IMR-90 (cell line): ENCODE results near the gene SNRNP200. TPM values are rescaled to one million over a fixed set of nuclear protein-coding genes. Genes with fewer than 3 reads are reported as not detected.

Experiments
- ATAC-seq: fragments of 200-7000 bp; cut with Tn5 transposase; 2 replicates; pipeline ENCODE4 v1.9.1; 2020; ENCODE audit warnings: low read depth, mild to moderate bottlenecking, moderate library complexity
- BruUV-seq: library from RNA; stranded (reverse); fragments of 400-500 nt; replicated peaks from 2 replicates; lab custom pipeline; 2021; lab: Mats Ljungman, UMichigan
- CTCF ChIA-PET: fragments of 300-600 bp; formaldehyde crosslinking; extraction: SDS; loops from one replicate; lab custom pipeline; 2021; ENCODE audit warnings: antibody characterized with exemption; lab: Yijun Ruan, JAX
- POLR2A ChIA-PET: fragments of 300-600 bp; sonication (Branson Sonifier 250); formaldehyde crosslinking; loops from one replicate; lab custom pipeline; 2022; ENCODE audit warnings: antibody characterized with exemption; ENCODE audit not compliant: unreplicated experiment; lab: Charles Lee
- DNase-seq: peaks from one replicate; pipeline ENCODE4 v3.0.0; 2013
- H2AFZ ChIP-seq: replicated peaks from 2 replicates; pipeline ENCODE3; 2013; ENCODE audit warnings: low read length, mild to moderate bottlenecking; ENCODE audit not compliant: poor library complexity
- H2AK5ac ChIP-seq: 2 replicates; pipeline ENCODE4 v1.6.1; 2013; ENCODE audit warnings: low read depth, low read length, inconsistent platforms
- H2AK9ac ChIP-seq: replicated peaks from 2 replicates; pipeline ENCODE3; 2013; ENCODE audit warnings: mild to moderate bottlenecking, low read depth, low read length, moderate library complexity; ENCODE audit not compliant: poor library complexity
- H2BK120ac ChIP-seq: 2 replicates; pipeline ENCODE4 v1.6.1; 2013; ENCODE audit warnings: low read depth, low read length, inconsistent platforms
- H2BK15ac ChIP-seq: 3 replicates; pipeline ENCODE4 v1.6.1; 2013; ENCODE audit warnings: low read depth, low read length, inconsistent platforms
- H2BK20ac ChIP-seq: 2 replicates; pipeline ENCODE4 v1.6.1; 2013; ENCODE audit warnings: low read depth, mild to moderate bottlenecking, inconsistent platforms, low read length, moderate library complexity
- H2BK5ac ChIP-seq: 2 replicates; pipeline ENCODE4 v1.6.1; 2013; ENCODE audit warnings: mild to moderate bottlenecking, low read depth, low read length, inconsistent platforms; ENCODE audit not compliant: poor library complexity, severe bottlenecking
- H3K14ac ChIP-seq: replicated peaks from 2 replicates; pipeline ENCODE4 v1.6.1; 2013; ENCODE audit warnings: low read depth, low read length, inconsistent platforms
- H3K18ac ChIP-seq: 2 replicates; pipeline ENCODE4 v1.6.1; 2013; ENCODE audit warnings: low read depth, low read length, control low read depth
- H3K23ac ChIP-seq: 2 replicates; pipeline ENCODE4 v1.6.1; 2013; ENCODE audit warnings: low read depth, low read length, inconsistent platforms
- H3K27ac ChIP-seq: 2 replicates; pipeline ENCODE4 v1.5.1; 2013; ENCODE audit warnings: mild to moderate bottlenecking, control low read depth, low read length; ENCODE audit not compliant: insufficient read depth
- H3K27me3 ChIP-seq: 2 replicates; pipeline ENCODE4 v1.6.1; 2013; ENCODE audit warnings: low read length; ENCODE audit not compliant: control insufficient read depth, insufficient read depth
- H3K36me3 ChIP-seq: 2 replicates; pipeline ENCODE4 v1.6.1; 2013; ENCODE audit warnings: low read length, mixed read lengths; ENCODE audit not compliant: control insufficient read depth, insufficient read depth
- H3K4ac ChIP-seq: 2 replicates; pipeline ENCODE4 v1.6.1; 2013; ENCODE audit warnings: low read depth, low read length, inconsistent platforms
- H3K4me1 ChIP-seq: 2 replicates; pipeline ENCODE4 v1.6.1; 2013; ENCODE audit warnings: low read length, mixed read lengths; ENCODE audit not compliant: control insufficient read depth, insufficient read depth
- H3K4me2 ChIP-seq: 2 replicates; pipeline ENCODE4 v1.6.1; 2013; ENCODE audit warnings: low read depth, mild to moderate bottlenecking, control low read depth, low read length, moderate library complexity
- H3K4me3 ChIP-seq: 2 replicates; pipeline ENCODE4 v1.5.1; 2013; ENCODE audit warnings: low read depth, mild to moderate bottlenecking, control low read depth, low read length, moderate library complexity; ENCODE audit not compliant: insufficient read depth
- H3K56ac ChIP-seq: 2 replicates; pipeline ENCODE4 v1.6.1; 2013; ENCODE audit warnings: low read length, inconsistent platforms; ENCODE audit not compliant: insufficient read depth; ENCODE audit errors: extremely low read depth
- H3K79me1 ChIP-seq, 2 experiments: 2 replicates each; pipeline ENCODE4 v1.6.1; 2013; ENCODE audit warnings: low read length in 2 of 2, inconsistent platforms in 1 of 2, low read depth in 1 of 2
- H3K9ac ChIP-seq: 2 replicates; pipeline ENCODE4 v1.6.1; 2013; ENCODE audit warnings: low read depth, low read length, control low read depth
- H3K9me1 ChIP-seq: 2 replicates; pipeline ENCODE4 v1.6.1; 2013; ENCODE audit warnings: low read length, inconsistent platforms; ENCODE audit not compliant: insufficient read depth
- H3K9me3 ChIP-seq: 2 replicates; pipeline ENCODE4 v1.6.1; 2013; ENCODE audit warnings: low read length; ENCODE audit not compliant: control insufficient read depth, insufficient read depth
- H4K20me1 ChIP-seq: 2 replicates; pipeline ENCODE4 v1.6.1; 2013; ENCODE audit warnings: low read length, inconsistent platforms; ENCODE audit not compliant: insufficient read depth
- H4K5ac ChIP-seq: 2 replicates; pipeline ENCODE4 v1.6.1; 2013; ENCODE audit warnings: mild to moderate bottlenecking, low read depth, low read length, control low read depth
- H4K8ac ChIP-seq, 2 experiments: 2 replicates each; pipeline ENCODE4 v1.6.1; 2013; ENCODE audit warnings: low read depth in 2 of 2, low read length in 2 of 2, control low read depth in 1 of 2, inconsistent platforms in 1 of 2
- H4K91ac ChIP-seq: 2 replicates; pipeline ENCODE4 v1.6.1; 2013; ENCODE audit warnings: low read depth, low read length, inconsistent platforms; ENCODE audit not compliant: insufficient read depth
- BHLHE40 ChIP-seq: fragments of 150-350 bp; IDR thresholded peaks from 2 replicates; pipeline ENCODE4 v1.6.1; 2016; ENCODE audit warnings: mild to moderate bottlenecking, low read depth, low read length
- CEBPB ChIP-seq: IDR thresholded peaks from 2 replicates; pipeline ENCODE4 v1.6.1; 2012; ENCODE audit warnings: low read depth, low read length, improper control_type of control experiment
- CHD1 ChIP-seq: IDR thresholded peaks from 2 replicates; pipeline ENCODE4 v1.6.1; 2012; ENCODE audit warnings: low read depth, low read length, improper control_type of control experiment
- CTCF ChIP-seq: conservative IDR thresholded peaks from 2 replicates; pipeline ENCODE4 v1.5.1; 2012; ENCODE audit warnings: mild to moderate bottlenecking, low read depth, low read length, improper control_type of control experiment
- FOS ChIP-seq: fragments of 150-350 bp; IDR thresholded peaks from 2 replicates; pipeline ENCODE4 v1.6.1; 2016; ENCODE audit warnings: low read depth, low read length
- MAFK ChIP-seq: IDR thresholded peaks from 2 replicates; pipeline ENCODE4 v1.6.1; 2012; ENCODE audit warnings: low read depth, low read length, improper control_type of control experiment
- MAZ ChIP-seq: IDR thresholded peaks from 2 replicates; pipeline ENCODE4 v1.6.1; 2012; ENCODE audit warnings: low read depth, mild to moderate bottlenecking, low read length, improper control_type of control experiment, moderate library complexity, borderline replicate concordance
- MXI1 ChIP-seq: IDR thresholded peaks from 2 replicates; pipeline ENCODE4 v1.6.1; 2012; ENCODE audit warnings: low read depth, mild to moderate bottlenecking, low read length, moderate library complexity, borderline replicate concordance
- NFE2L2 ChIP-seq: fragments of 150-350 bp; IDR thresholded peaks from 2 replicates; pipeline ENCODE4 v1.6.1; 2016; ENCODE audit warnings: low read depth, mild to moderate bottlenecking, low read length
- POLR2A ChIP-seq: IDR thresholded peaks from 2 replicates; pipeline ENCODE4 v1.6.1; 2012; ENCODE audit warnings: mild to moderate bottlenecking, low read depth, low read length
- RAD21 ChIP-seq: IDR thresholded peaks from 2 replicates; pipeline ENCODE4 v1.6.1; 2012; ENCODE audit warnings: low read length, improper control_type of control experiment
- RCOR1 ChIP-seq: IDR thresholded peaks from 2 replicates; pipeline ENCODE4 v1.6.1; 2012; ENCODE audit warnings: mild to moderate bottlenecking, low read length, improper control_type of control experiment; ENCODE audit not compliant: insufficient replicate concordance
- RFX5 ChIP-seq: IDR thresholded peaks from 2 replicates; pipeline ENCODE4 v1.8.0; 2012; ENCODE audit warnings: low read depth, mild to moderate bottlenecking, low read length, moderate library complexity
- SMC3 ChIP-seq: fragments of 150-350 bp; IDR thresholded peaks from 2 replicates; pipeline ENCODE4 v1.6.1; 2016; ENCODE audit warnings: low read depth, mild to moderate bottlenecking, antibody characterized with exemption, low read length, moderate library complexity
- USF2 ChIP-seq: fragments of 150-350 bp; IDR thresholded peaks from 2 replicates; pipeline ENCODE4 v1.6.1; 2017; ENCODE audit warnings: mild to moderate bottlenecking, antibody characterized with exemption, low read length, low read depth
- WGBS, 2 experiments: methylation state at CpG; one replicate each; pipeline versions ENCODE4 v1.1.5 to v1.1.7; 2013; ENCODE audit warnings: missing lambda C conversion rate in 2 of 2; ENCODE audit not compliant: insufficient read length in 1 of 2; ENCODE audit errors: extremely low coverage in 2 of 2; 5-methylcytosine and 5-hydroxymethylcytosine counted together
- dilution Hi-C: fragments of 300-500 bp; cut with HindIII; formaldehyde crosslinking; loops from one replicate; pipeline ENCODE4 v1.14.3; 2018; ENCODE audit warnings: low sequenced_read_pairs; ENCODE audit not compliant: unreplicated experiment
- in situ Hi-C: fragments of 300-500 bp; cut with MboI; formaldehyde crosslinking; loops from 3 replicates; pipeline ENCODE4 v1.14.3; 2019; ENCODE audit warnings: low sequenced_read_pairs, inconsistent platforms, mixed read lengths
- intact Hi-C: fragments of 100-400 bp; cut with micrococcal nuclease; formaldehyde crosslinking; loops from 2 replicates; pipeline ENCODE4 v1.10.0; 2022
- polyA plus RNA-seq, 3 experiments: library from polyadenylated mRNA; depleted of rRNA; stranded (reverse); fragments of >200 nt; gene quantifications; 2 replicates each; pipeline ENCODE4 v1.2.3, GENCODE V29; 2012; ENCODE audit warnings: low replicate concordance in 1 of 3
- total RNA-seq: library from RNA; depleted of rRNA; stranded (reverse); fragments of >200 nt; gene quantifications from 2 replicates; pipeline ENCODE4 v1.2.3, GENCODE V29; 2012
- TF ChIP-seq, protein P1 (sequence below): fragments of 150-350 bp; IDR thresholded peaks from 2 replicates; pipeline ENCODE4 v1.6.1; 2016; ENCODE audit warnings: low read depth, mild to moderate bottlenecking, low read length, moderate library complexity, borderline replicate concordance

SNRNP200 gene
- total and polyA plus RNA-seq, 2 of the 4 experiments (the other 2 are of a cell fraction): 44.1 to 108 TPM

- no peak overlapping the region for H2AFZ ChIP-seq
- no peak overlapping the region for H4K91ac ChIP-seq
- no peak overlapping the region for H3K4ac ChIP-seq
- ChIA-PET CTCF (no interaction called here), POLR2A (no interaction called here)
- WGBS, 2 experiments: 83% methylated on average over 1 of the region's 3 CpGs; no CpG with 5 or more reads in 1 of the 2 experiments
- no peak overlapping the region for H2BK5ac ChIP-seq
- H2BK120ac ChIP-seq: no peak overlapping the region
- peaks cover 15 to 58% of the 10 kb centered on the region in 2 experiments for H3K79me1 ChIP-seq
- in situ Hi-C loops (no loop called here), dilution Hi-C loops (no loop called here), intact Hi-C loops (no loop called here)
- H3K36me3 ChIP-seq: no peaks in the 10 kb centered on the region
- no peaks in the 10 kb centered on the region for H4K20me1 ChIP-seq
- no peak overlapping the region for H3K27ac ChIP-seq
- H3K14ac ChIP-seq: no peak overlapping the region
- ATAC-seq (no peak), DNase-seq (no peak)
- peaks cover 8% of the 10 kb centered on the region for H3K4me1 ChIP-seq
- no peak overlapping the region for H2BK15ac ChIP-seq
- peak overlapping the region; percentile 23; the same call in 1 of the 2 replicates for H4K5ac ChIP-seq
- H4K8ac ChIP-seq: peak overlapping the region; percentile 57 to 88; a peak in 1 of 4 replicates
- H3K4me3 ChIP-seq: no peak overlapping the region
- no TSS peak for BruUV-seq
- no peak overlapping the region for H3K56ac ChIP-seq
- no peaks in the 10 kb centered on the region for H3K27me3 ChIP-seq
- H3K4me2 ChIP-seq: peak overlapping the region; percentile 17; the same call in 1 of the 2 replicates
- no peak overlapping the region for H3K18ac ChIP-seq
- TF ChIP-seq MXI1: no peak
- no peak for TF ChIP-seq CEBPB
- TF ChIP-seq POLR2A: no peak
- no peak for TF ChIP-seq MAZ
- no peak for TF ChIP-seq MAFK
- no peak for TF ChIP-seq RAD21
- no peak for TF ChIP-seq FOS
- TF ChIP-seq USF2: no peak
- TF ChIP-seq RCOR1: no peak
- TF ChIP-seq NFE2L2: no peak
- TF ChIP-seq CHD1: no peak
- no peak for TF ChIP-seq BHLHE40
- no peak for TF ChIP-seq CTCF
- no peak for TF ChIP-seq SMC3
- no peak for TF ChIP-seq RFX5
- TF ChIP-seq, protein P1, sequence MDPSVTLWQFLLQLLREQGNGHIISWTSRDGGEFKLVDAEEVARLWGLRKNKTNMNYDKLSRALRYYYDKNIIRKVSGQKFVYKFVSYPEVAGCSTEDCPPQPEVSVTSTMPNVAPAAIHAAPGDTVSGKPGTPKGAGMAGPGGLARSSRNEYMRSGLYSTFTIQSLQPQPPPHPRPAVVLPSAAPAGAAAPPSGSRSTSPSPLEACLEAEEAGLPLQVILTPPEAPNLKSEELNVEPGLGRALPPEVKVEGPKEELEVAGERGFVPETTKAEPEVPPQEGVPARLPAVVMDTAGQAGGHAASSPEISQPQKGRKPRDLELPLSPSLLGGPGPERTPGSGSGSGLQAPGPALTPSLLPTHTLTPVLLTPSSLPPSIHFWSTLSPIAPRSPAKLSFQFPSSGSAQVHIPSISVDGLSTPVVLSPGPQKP: no peak
- no peak overlapping the region for H2AK9ac ChIP-seq
- no peak overlapping the region for H2BK20ac ChIP-seq
- H2AK5ac ChIP-seq: 0 out of 2 replicates have a peak overlapping the region, but pooled peaks have one; percentile 80
- peak overlapping the region; percentile 79 for H3K23ac ChIP-seq
- H3K9ac ChIP-seq: no peak overlapping the region
- H3K9me1 ChIP-seq: peaks cover 7% of the 10 kb centered on the region
- no peaks in the 10 kb centered on the region for H3K9me3 ChIP-seq
These were observed 31.5 kb upstream of the SNRNP200 start for GRCh38 chr2:96336873-96337272.
